Aorta (tissue), 5 donors: ENCODE measurements around the gene NDUFS4. TPM values are rescaled to one million over a fixed set of nuclear protein-coding genes. Genes with fewer than 3 reads are reported as not detected.
"Not testable (repeated sequence)": the region's sequence is repeated elsewhere in the genome, so short reads cannot be mapped to it uniquely, and the experiment has no call there.

Source experiments
- ATAC-seq: fragments of 200-7000 bp; cut with Tn5 transposase; one replicate; pipeline ENCODE4 v1.9.1; 2022; ENCODE audit warnings: moderate library complexity; ENCODE audit not compliant: low FRiP score
- DNase-seq, 2 donors: peaks; one replicate each; pipeline ENCODE4 v3.0.0-alpha.2; 2020
- H3K27ac ChIP-seq, 2 donors: one replicate each; pipeline ENCODE4 v1.5.1; 2013; ENCODE audit warnings: low read length in 2 of 2, mild to moderate bottlenecking in 2 of 2, moderate library complexity in 2 of 2, control low read depth in 1 of 2, inconsistent platforms in 1 of 2, low read depth in 1 of 2
- H3K27me3 ChIP-seq, 2 donors: one replicate each; pipeline ENCODE4 v1.6.1; 2013; ENCODE audit warnings: control low read depth in 1 of 2, low read length in 1 of 2, mild to moderate bottlenecking in 1 of 2, moderate library complexity in 1 of 2; ENCODE audit not compliant: insufficient read depth in 2 of 2, control insufficient read depth in 1 of 2
- H3K36me3 ChIP-seq, 2 donors: one replicate each; pipeline ENCODE4 v1.6.1; 2013; ENCODE audit warnings: control low read depth in 1 of 2, low read length in 1 of 2, mild to moderate bottlenecking in 1 of 2; ENCODE audit not compliant: insufficient read depth in 2 of 2, control insufficient read depth in 1 of 2
- H3K4me1 ChIP-seq, 2 donors: one replicate each; pipeline ENCODE4 v1.6.1; 2013; ENCODE audit warnings: low read length in 2 of 2, control low read depth in 1 of 2, mild to moderate bottlenecking in 1 of 2, moderate library complexity in 1 of 2; ENCODE audit not compliant: insufficient read depth in 2 of 2, control insufficient read depth in 1 of 2
- H3K4me3 ChIP-seq, 2 donors: one replicate each; pipeline ENCODE4 v1.5.1; 2013; ENCODE audit warnings: low read length in 2 of 2, control low read depth in 1 of 2, mild to moderate bottlenecking in 1 of 2
- H3K9me3 ChIP-seq: one replicate; pipeline ENCODE4 v1.6.1; 2013; ENCODE audit warnings: mild to moderate bottlenecking, low read length; ENCODE audit not compliant: control insufficient read depth
- WGBS, 2 donors: extraction: QIAGEN DNeasy Blood & Tissue Kit; methylation state at CpG; one replicate each; pipeline ENCODE4 v1.1.7; 2013; 5-methylcytosine and 5-hydroxymethylcytosine counted together
- intact Hi-C, 2 donors: fragments of 100-400 bp; cut with DNase I; formaldehyde crosslinking; loops; one replicate each; pipeline versions ENCODE4 v1.14.2 to v1.15.0; 2022
- long read RNA-seq, 2 donors: library from polyadenylated mRNA; unstranded; transcript quantifications; one replicate each; pipeline ENCODE4 v2.0.0, GENCODE V29; 2020 to 2021
- polyA plus RNA-seq, 2 donors: library from polyadenylated mRNA; stranded (reverse); fragments of 200-250 nt; gene quantifications; one replicate each; pipeline ENCODE4 v1.2.3, GENCODE V29; 2013
- total RNA-seq, 2 donors: library from RNA; stranded (reverse); fragmentation: NEBNext Ultra II Directional; extraction: Animal tissue kit (Norgen Biotek cat#: 25700); gene quantifications; one replicate each; pipeline ENCODE4 v1.2.1, GENCODE V29; 2021
- donor health status: healthy with polysubstance abuse.
- donor health status: Bipolar disorder and iron deficiency.
- donor health status: DM: no; HTN: no; CAD: no.
- donor health status: DM: no; HTN: no; CAD: no.
- donor health status: DM: yes; HTN: yes; CAD: no.

The NDUFS4 gene
- total RNA-seq: 10 to 100 TPM; 56.6 to 60.8 TPM
- polyA plus RNA-seq: 100 to 1,000 TPM in 1 of 2 donors, 10 to 100 TPM in 1; 92.1 to 120 TPM
- long read RNA-seq, donor 1, transcript NDUFS4-201 (5 exons, 675 nt): major isoform, 6 of 8 reads
- long read RNA-seq, donor 1, partial matches to known transcripts: 0 of 8 reads
- long read RNA-seq, donor 1, other reads (novel, unspliced or antisense): 2 of 8 reads
- long read RNA-seq, donor 2, transcript NDUFS4-201 (5 exons, 675 nt): major isoform, 17 of 21 reads
- long read RNA-seq, donor 2, partial matches to known transcripts: 1 of 21 reads
- long read RNA-seq, donor 2, other reads (novel, unspliced or antisense): 2 of 21 reads

DNA sequence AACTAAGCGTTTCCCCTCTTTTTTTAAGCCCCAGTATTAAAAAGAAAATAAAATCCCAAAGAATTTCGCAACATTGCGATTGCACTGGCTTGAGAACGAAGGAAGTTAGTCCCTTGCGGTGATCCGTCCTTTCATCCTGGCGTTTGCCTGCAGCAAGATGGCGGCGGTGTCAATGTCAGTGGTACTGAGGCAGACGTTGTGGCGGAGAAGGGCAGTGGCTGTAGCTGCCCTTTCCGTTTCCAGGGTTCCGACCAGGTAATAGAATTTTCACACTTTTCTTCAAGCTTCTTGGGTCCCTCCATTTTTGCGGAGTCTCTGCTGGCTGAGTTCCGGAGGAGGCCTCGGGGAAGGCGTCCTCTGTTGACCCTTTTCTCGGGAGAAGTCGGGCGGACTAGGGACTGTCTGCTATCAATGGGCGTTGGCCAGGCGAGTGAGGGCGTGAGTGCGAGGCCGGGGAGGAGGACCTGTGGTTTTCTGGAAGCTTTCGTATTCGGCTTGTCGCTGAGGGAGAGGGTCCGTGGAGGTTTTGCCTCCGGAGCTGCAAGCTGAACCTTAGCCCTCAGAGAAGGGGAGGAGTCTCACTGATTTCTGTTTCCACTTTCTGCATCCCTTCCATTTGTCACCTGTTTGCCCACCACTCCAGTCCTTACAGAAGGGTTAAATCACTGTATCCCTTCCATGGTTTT, at the start of gene NDUFS4:
NDUFS4 (plus strand) TSS at position 134 of the 686 bp plus-strand sequence; CDS start at position 158, 24 bp downstream.
- 0 to 1% methylated on average over 30 of the region's 30 CpGs for WGBS, 2 donors
- H3K4me3 ChIP-seq: peak within 1 kb of the TSS; percentile 83 to 84
- H3K9me3 ChIP-seq: no peaks in the 10 kb centered on the region
- H3K27ac ChIP-seq: peak within 1 kb of the TSS in 1 of 2 donors; percentile 91
- no peaks in the 10 kb centered on the region for H3K36me3 ChIP-seq
- H3K27me3 ChIP-seq: no peaks in the 10 kb centered on the region
- ATAC-seq: peak; percentile 95
- no peaks in the 10 kb centered on the region for H3K4me1 ChIP-seq
- intact Hi-C loops: loop anchor here in 1 of 2 donors (5.0 kb wide), 1 partner anchor 83 kb away; no protein-coding TSS in a partner anchor
- peak; percentile 92 for DNase-seq

DNA sequence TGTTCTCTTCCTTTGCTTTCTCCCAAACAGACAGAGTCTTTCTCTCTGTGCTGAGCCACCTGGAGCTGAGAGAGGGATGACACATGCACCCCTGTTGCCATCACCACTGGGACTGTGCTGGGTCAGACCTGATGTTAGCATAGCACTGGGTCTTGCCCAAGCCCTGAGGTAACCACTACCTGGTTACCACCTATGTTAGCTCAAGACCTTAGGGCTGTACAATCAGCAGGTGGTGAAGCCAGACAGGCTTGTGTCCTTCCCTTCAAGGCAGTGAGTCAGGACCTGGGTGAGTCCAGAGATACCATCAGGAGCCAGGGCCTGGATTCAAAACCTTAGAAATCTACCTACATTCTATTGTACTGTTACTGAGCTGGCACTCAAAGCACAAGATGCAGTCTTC, 47.9 kb upstream of the NDUFS4 start:
- no peaks in the 10 kb centered on the region for H3K27me3 ChIP-seq
- no peak overlapping the region for H3K4me3 ChIP-seq
- ATAC-seq: no peak
- H3K9me3 ChIP-seq: peaks cover 2% of the 10 kb centered on the region
- DNase-seq: no peak
- H3K27ac ChIP-seq: no peak overlapping the region
- intact Hi-C loops: no loop called here
- no peaks in the 10 kb centered on the region for H3K4me1 ChIP-seq
- H3K36me3 ChIP-seq: no peaks in the 10 kb centered on the region

DNA sequence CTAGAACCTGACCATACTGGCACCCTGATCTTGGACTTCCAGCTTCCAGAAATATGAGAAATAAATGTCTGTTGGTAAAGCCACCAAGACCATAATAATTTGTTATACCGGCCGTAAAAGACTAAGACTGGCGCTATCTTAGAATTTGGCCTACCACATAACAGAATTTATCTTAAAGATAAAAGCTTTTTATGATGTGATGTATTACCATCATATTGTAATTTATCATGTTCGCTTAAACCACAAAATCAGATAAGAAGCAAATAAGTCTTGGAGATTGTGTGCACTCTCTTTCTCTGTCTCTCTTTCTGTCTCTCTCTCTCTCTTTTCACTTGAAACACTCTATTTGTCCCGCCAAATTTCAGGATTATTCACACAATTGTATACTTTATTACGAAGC, 44.5 kb upstream of the NDUFS4 start:
- intact Hi-C loops: no loop called here

DNA sequence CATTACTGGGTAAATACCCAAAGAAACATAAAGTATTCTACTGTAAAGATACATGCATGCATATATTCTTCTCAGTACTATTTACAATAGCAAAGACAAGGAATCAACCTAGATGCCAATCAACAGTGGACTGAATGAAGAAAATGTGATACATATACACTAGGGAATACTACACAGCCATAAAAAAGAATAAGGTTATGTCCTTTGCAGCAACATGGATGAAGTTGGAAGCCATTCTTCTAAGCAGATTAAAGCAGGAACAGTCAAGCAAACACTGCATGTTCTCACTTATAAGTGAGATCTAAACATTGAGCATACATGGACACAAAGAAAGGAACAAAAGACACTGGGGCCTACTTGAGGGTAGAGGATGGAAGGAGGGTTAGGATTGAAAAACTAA, 39.6 kb upstream of the NDUFS4 start:
- intact Hi-C loops: no loop called here
- no peaks in the 10 kb centered on the region for H3K36me3 ChIP-seq
- peaks cover 2% of the 10 kb centered on the region for H3K9me3 ChIP-seq
- H3K4me3 ChIP-seq: no peak overlapping the region
- no peaks in the 10 kb centered on the region for H3K27me3 ChIP-seq
- no peak for DNase-seq
- H3K27ac ChIP-seq: no peak overlapping the region
- no peak for ATAC-seq
- no peaks in the 10 kb centered on the region for H3K4me1 ChIP-seq

More for the DNA sequence above, 44.5 kb upstream of the NDUFS4 start:
- no peak overlapping the region for H3K4me3 ChIP-seq
- ATAC-seq: no peak
- no peaks in the 10 kb centered on the region for H3K4me1 ChIP-seq
- 37 to 54% methylated on average over 6 of the region's 6 CpGs for WGBS, 2 donors
- H3K27me3 ChIP-seq: no peaks in the 10 kb centered on the region
- no peaks in the 10 kb centered on the region for H3K9me3 ChIP-seq
- no peaks in the 10 kb centered on the region for H3K36me3 ChIP-seq
- no peak for DNase-seq
- no peak overlapping the region for H3K27ac ChIP-seq

DNA sequence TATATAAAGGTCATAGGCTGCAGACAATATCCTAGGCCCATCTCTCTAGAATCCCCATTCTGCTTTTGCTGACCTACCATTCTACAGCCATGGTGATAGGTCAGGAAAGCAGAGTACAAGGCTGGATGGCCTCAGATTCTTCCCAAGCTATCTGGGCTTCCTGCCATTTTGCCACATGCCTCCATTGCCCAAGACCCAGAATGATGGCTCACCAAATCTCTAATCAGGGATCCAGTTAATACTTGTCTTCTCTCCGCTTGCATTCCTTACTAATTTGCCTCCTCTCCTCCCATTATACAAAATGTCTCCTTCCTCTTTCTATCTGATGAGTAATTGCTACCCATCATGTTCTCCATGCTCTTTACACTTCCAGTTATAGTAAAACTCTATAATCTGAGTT, 22.7 kb upstream of the NDUFS4 start:
- 93 to 96% methylated on average over 1 of the region's 1 CpG for WGBS, 2 donors
- H3K4me3 ChIP-seq: no peak overlapping the region
- no peak overlapping the region for H3K27ac ChIP-seq
- H3K4me1 ChIP-seq: no peaks in the 10 kb centered on the region
- ATAC-seq (no peak), DNase-seq (no peak)
- H3K9me3 ChIP-seq: no peaks in the 10 kb centered on the region
- no peaks in the 10 kb centered on the region for H3K27me3 ChIP-seq
- no peaks in the 10 kb centered on the region for H3K36me3 ChIP-seq
- intact Hi-C loops: no loop called here

DNA sequence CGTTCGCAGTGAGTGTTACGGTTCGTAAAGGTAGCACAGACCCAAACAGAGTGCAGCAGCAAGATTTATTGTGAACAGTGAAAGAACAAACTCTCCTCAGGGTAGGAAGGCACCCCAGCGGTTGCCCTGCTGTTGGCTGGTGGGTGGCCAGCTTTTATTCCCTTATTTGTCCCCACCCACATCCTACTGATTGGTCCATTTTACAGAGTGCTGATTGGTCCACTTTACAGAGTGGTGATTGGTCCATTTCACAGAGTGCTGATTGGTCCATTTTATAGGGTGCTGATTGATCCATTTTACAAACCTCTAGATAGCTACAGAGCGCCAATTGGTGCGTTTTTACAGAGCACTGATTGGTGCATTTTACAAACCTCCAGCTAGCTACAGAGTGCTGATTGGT, 19.7 kb upstream of the NDUFS4 start:
- H3K4me3 ChIP-seq, H3K27ac ChIP-seq, H3K27me3 ChIP-seq, H3K36me3 ChIP-seq, H3K4me1 ChIP-seq, H3K9me3 ChIP-seq, intact Hi-C loops, DNase-seq, ATAC-seq: not testable (repeated sequence)
- 91 to 92% methylated on average over 7 of the region's 7 CpGs for WGBS, 2 donors

GRCh38 chr5:53541859-53542258, 18.6 kb upstream of the NDUFS4 start:
- 86 to 90% methylated on average over 2 of the region's 2 CpGs for WGBS, 2 donors
- ATAC-seq (no peak), DNase-seq (no peak)
- no peaks in the 10 kb centered on the region for H3K4me1 ChIP-seq
- H3K27me3 ChIP-seq: no peaks in the 10 kb centered on the region
- H3K9me3 ChIP-seq: no peaks in the 10 kb centered on the region
- no peak overlapping the region for H3K4me3 ChIP-seq
- intact Hi-C loops: no loop called here
- H3K27ac ChIP-seq: no peak overlapping the region
- no peaks in the 10 kb centered on the region for H3K36me3 ChIP-seq

DNA sequence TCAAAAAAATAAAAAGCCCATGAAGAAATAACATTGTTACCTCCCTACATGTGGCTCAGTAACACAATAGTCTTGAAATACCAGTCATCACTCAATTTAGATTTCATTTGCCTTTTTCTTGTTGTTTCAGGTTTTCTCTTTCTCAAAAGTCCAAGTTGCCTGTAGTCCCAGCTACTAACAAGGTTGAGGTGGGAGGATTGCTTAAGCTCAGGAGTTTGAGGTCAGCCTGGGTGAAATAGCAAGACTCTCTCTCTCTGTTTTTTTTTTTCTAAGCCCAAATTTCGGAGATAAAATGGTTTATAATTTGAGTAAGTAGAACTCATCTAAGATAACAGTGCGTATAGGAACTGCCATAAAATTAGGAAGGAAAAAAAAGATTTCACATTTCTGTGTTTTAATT, 17.5 kb upstream of the NDUFS4 start:
- Histone ChIP-seq H3K36me3 (no peaks in the 10 kb centered on the region), H3K4me3 (no peak overlapping the region), H3K4me1 (no peaks in the 10 kb centered on the region), H3K27ac (no peak overlapping the region), H3K27me3 (no peaks in the 10 kb centered on the region), H3K9me3 (no peaks in the 10 kb centered on the region)
- 55 to 58% methylated on average over 2 of the region's 2 CpGs for WGBS, 2 donors
- no peak for DNase-seq
- ATAC-seq: no peak
- intact Hi-C loops: no loop called here

DNA sequence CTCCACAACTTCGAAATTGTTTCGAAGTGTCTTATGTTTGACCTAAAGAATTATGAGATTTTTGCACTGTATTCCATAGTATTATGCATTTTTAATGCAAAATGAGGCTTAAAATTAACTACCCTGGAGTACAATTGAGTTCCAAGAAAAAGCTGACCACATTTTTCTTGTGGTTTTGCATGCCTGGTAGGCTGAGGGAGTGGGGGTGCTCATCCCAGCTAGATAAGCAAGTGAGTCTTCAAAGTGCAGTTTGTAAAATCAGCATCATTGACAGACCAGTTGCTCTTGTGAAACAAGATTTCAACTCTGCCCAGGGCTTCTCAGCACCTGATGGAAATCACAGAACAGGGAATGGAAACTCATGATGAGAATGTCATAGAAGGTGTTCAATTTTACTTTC, 17.0 kb upstream of the NDUFS4 start:
- H3K27me3 ChIP-seq: no peaks in the 10 kb centered on the region
- no peak for DNase-seq
- H3K36me3 ChIP-seq: no peaks in the 10 kb centered on the region
- H3K4me1 ChIP-seq: no peaks in the 10 kb centered on the region
- H3K27ac ChIP-seq: no peak overlapping the region
- no peak overlapping the region for H3K4me3 ChIP-seq
- no peak for ATAC-seq
- WGBS, 2 donors: 63 to 72% methylated on average over 2 of the region's 2 CpGs
- intact Hi-C loops: no loop called here
- H3K9me3 ChIP-seq: no peaks in the 10 kb centered on the region
